GM06990 (cell line): ENCODE results near the gene SLFN12L.
"Not testable (repeated sequence)": the region's sequence is repeated elsewhere in the genome, so short reads cannot be mapped to it uniquely, and the experiment has no call there.

ENCODE experiments used
- DNase-seq: peaks from one replicate; pipeline ENCODE4 v3.0.0-alpha.2; 2011; ENCODE audit not compliant: insufficient read length; ENCODE audit errors: extremely low read depth
- H3K27me3 ChIP-seq: replicated peaks from 2 replicates; pipeline ENCODE4 v1.6.0; 2011; ENCODE audit warnings: low read length; ENCODE audit not compliant: control insufficient read depth, insufficient read depth
- H3K36me3 ChIP-seq: 2 replicates; pipeline ENCODE4 v1.5.1; 2011; ENCODE audit warnings: low read length; ENCODE audit not compliant: control insufficient read depth, insufficient read depth
- H3K4me3 ChIP-seq: replicated peaks from 2 replicates; pipeline ENCODE4 v1.5.1; 2011; ENCODE audit warnings: low read depth, mild to moderate bottlenecking, control low read depth, low read length
- CTCF ChIP-seq: IDR thresholded peaks from 2 replicates; pipeline ENCODE4 v1.5.1; 2011; ENCODE audit warnings: low read length, control low read depth, mild to moderate bottlenecking, inconsistent platforms; ENCODE audit not compliant: insufficient read depth, poor library complexity, severe bottlenecking

SLFN12L gene

GRCh38 chr17:35542990-35543389 lies 5.5 kb upstream of the SLFN12L start:
- DNase-seq, result no peak
- Histone ChIP-seq H3K36me3 (no peaks in the 10 kb centered on the region), H3K27me3 (no peaks in the 10 kb centered on the region), H3K4me3 (no peak overlapping the region)
- no peak for TF ChIP-seq CTCF

- no peak for TF ChIP-seq CTCF
- Histone ChIP-seq H3K27me3 (no peaks in the 10 kb centered on the region), H3K4me3 (peak overlapping the region; percentile 56), H3K36me3 (no peaks in the 10 kb centered on the region)
- no peak for DNase-seq
Measured at GRCh38 chr17:35541434-35541833, 4.0 kb upstream of the SLFN12L start.

- peak; percentile 22 for DNase-seq
- TF ChIP-seq CTCF, result peak; percentile 3
- no peaks in the 10 kb centered on the region for H3K27me3 ChIP-seq
- H3K4me3 ChIP-seq, result peak overlapping the region; percentile 56
- no peaks in the 10 kb centered on the region for H3K36me3 ChIP-seq
Measured at GRCh38 chr17:35540589-35541404, 3.3 kb upstream of the SLFN12L start.

DNA sequence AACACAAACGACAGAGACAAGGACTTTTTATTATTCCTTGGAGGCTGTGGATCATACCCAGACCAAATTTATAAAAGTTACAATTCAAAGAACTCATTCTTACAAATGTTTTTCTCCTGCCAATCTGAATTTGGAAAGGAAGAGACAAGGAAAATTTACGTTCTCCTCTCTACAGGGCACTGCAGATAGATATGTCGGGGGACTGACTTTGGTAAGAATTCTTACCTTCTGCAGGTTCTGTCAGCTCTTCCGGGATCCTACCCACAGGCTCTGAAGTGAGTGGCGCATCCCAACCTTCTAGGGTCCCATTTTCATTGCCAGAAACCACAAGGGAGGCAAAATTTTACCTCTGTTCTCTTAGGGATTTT lies 2.2 kb upstream of the SLFN12L start:
- Histone ChIP-seq H3K27me3 (no peaks in the 10 kb centered on the region), H3K36me3 (no peaks in the 10 kb centered on the region), H3K4me3 (peak overlapping the region; percentile 31)
- TF ChIP-seq CTCF, result no peak
- no peak for DNase-seq

DNA sequence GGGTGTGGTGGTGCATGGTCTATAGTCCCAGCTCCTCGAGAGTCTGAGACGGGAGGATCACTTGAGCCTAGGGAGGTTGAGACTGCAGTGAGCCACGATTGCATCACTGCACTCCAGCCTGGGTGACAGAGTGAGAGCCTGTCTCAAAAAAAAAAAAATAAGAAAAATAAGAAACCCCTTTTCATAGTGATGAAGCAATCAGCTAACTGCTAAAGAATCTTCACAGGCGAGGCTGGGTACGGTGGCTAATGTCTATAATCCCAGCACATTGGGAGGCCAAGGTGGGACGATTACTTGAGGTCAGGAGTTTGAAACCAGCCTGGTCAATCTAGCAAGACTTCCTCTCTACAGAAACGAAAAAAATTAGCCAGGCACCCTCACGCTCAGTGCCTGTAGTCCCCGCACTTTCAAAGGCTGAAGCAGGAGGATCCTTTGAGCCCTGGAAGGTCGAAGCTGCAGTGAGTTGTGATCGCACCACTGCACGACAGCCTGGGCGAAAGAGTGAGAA lies 760 bp downstream of the SLFN12L start:
- H3K27me3 ChIP-seq, result no peaks in the 10 kb centered on the region
- no peaks in the 10 kb centered on the region for H3K36me3 ChIP-seq
- TF ChIP-seq CTCF, result no peak
- peak; percentile 24 for DNase-seq
- peak overlapping the region; percentile 47 for H3K4me3 ChIP-seq

GRCh38 chr17:35535406-35535805 lies 2.1 kb downstream of the SLFN12L start:
- H3K27me3 ChIP-seq, DNase-seq, H3K36me3 ChIP-seq: not testable (repeated sequence)
- peak overlapping the region; percentile 8; the same call in 1 of the 2 replicates for H3K4me3 ChIP-seq
